NT2/D1 (cell line): ENCODE results near the gene LRRC27.

Experiments used
- YY1 ChIP-seq: IDR thresholded peaks from 2 replicates; pipeline ENCODE4 v1.6.1; 2011; ENCODE audit not compliant: insufficient read length, insufficient read depth
- ZNF274 ChIP-seq: IDR thresholded peaks from 2 replicates; pipeline ENCODE4 v1.6.1; 2011; ENCODE audit warnings: mild to moderate bottlenecking, low read depth, low read length

GRCh38 chr10:132350946-132351345 is 19.0 kb downstream of the LRRC27 start:
- no peak for TF ChIP-seq YY1
- TF ChIP-seq ZNF274: no peak
